Right lobe of liver (tissue), 6 donors: ENCODE results near the gene FTHL17. TPM values are rescaled to one million over a fixed set of nuclear protein-coding genes. Genes with fewer than 3 reads are reported as not detected.

Experiments used
- ATAC-seq, 4 donors: fragments of 200-7000 bp; cut with Tn5 transposase; one replicate each; pipeline ENCODE4 v1.9.1; 2020; ENCODE audit warnings: mild to moderate bottlenecking in 4 of 4, moderate library complexity in 4 of 4
- DNase-seq, 3 donors: peaks; one replicate each; pipeline ENCODE4 v3.0.0-alpha.2; 2020
- H3K27ac ChIP-seq, 3 donors: fragments of 200-600 bp; one replicate each; pipeline ENCODE4 v1.8.0; 2022
- H3K27me3 ChIP-seq, 2 donors: fragments of 200-600 bp; one replicate each; pipeline ENCODE4 v1.8.0; 2022
- H3K36me3 ChIP-seq, 4 donors: fragments of 200-600 bp; sonication (generic) in 1 of 4; one replicate each; pipeline versions ENCODE4 v1.5.1 to v1.8.0; 2017 to 2022; ENCODE audit warnings: control low read depth in 1 of 4
- H3K4me1 ChIP-seq, 4 donors: fragments of 200-600 bp; sonication (generic) in 1 of 4; one replicate each; pipeline versions ENCODE4 v1.5.1 to v1.8.0; 2017 to 2022; ENCODE audit warnings: control low read depth in 1 of 4
- H3K4me3 ChIP-seq, 3 donors: fragments of 200-600 bp; one replicate each; pipeline ENCODE4 v1.8.0; 2022
- H3K9me3 ChIP-seq, 4 donors: fragments of 200-600 bp; sonication (generic) in 1 of 4; one replicate each; pipeline versions ENCODE4 v1.5.1 to v1.8.0; 2017 to 2022; ENCODE audit warnings: control low read depth in 1 of 4
- POLR2A ChIP-seq: fragments of 450-650 bp; IDR thresholded peaks from one replicate; pipeline ENCODE4 v1.6.1; 2017; ENCODE audit warnings: antibody characterized with exemption, mild to moderate bottlenecking
- WGBS: methylation state at CpG from one replicate; pipeline ENCODE4 v1.1.6; 2018; ENCODE audit warnings: low coverage, low lambda C conversion rate; ENCODE audit not compliant: insufficient coverage; ENCODE audit errors: missing lambda C conversion rate; 5-methylcytosine and 5-hydroxymethylcytosine counted together
- intact Hi-C, 2 donors: fragments of 100-400 bp; cut with DNase I; formaldehyde crosslinking; loops; one replicate each; pipeline versions ENCODE4 v1.11.2 to v1.14.1; 2022
- total RNA-seq, 6 experiments: library from RNA; depleted of rRNA in 2 of 6; stranded (reverse); fragments of >200 nt in 2 of 6; fragmentation: NEBNext Ultra II Directional in 3 of 6; extraction: Animal tissue kit (Norgen Biotek cat#: 25700) in 3 of 6; gene quantifications; one replicate each; pipeline versions ENCODE4 v1.1.0 to v1.2.4, GENCODE V29; 2016 to 2023
- TF ChIP-seq, protein P1 (sequence below), 4 donors: fragments of 200-600 bp in 3 of 4; fragments of 450-650 bp in 1 of 4; IDR thresholded peaks; one replicate each; pipeline versions ENCODE4 v1.5.1 to v1.8.0; 2016 to 2022; ENCODE audit warnings: antibody characterized with exemption in 4 of 4, mild to moderate bottlenecking in 2 of 4
- donor health status: DM: no; HTN: yes; CAD: no.
- donor health status: DM: no; HTN: no; CAD: no.
- donor health status: DM: no; HTN: no; CAD: no.
- donor health status: DM: no; HTN: yes; CAD: no.
- donor health status: DM: no; HTN: yes; CAD: no.

The FTHL17 gene
- total RNA-seq, 6 experiments from 2014 or later = not detected

DNA sequence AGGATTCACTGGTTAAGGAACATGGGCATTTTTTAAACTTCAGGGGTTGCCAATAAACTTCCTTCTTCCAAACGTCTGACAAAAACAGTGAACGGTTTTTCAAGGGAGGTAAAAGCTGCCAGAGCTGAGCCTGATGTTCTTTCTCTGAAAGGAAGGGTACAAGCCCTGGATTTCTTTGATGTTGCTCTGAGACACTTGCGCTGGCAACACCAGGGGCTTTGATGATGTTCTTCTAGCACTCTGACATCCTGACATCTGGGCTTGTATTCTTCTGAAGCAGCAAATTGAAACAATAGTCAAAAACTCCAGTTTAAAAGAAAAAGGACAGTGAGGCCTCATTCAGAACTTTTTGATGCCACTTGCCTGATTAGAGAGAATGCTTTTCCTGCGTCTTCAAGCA lies 11.8 kb downstream of the FTHL17 start:
- WGBS = 21% methylated on average over 3 of the region's 4 CpGs
- no peak for TF ChIP-seq POLR2A
- TF ChIP-seq, protein P1, sequence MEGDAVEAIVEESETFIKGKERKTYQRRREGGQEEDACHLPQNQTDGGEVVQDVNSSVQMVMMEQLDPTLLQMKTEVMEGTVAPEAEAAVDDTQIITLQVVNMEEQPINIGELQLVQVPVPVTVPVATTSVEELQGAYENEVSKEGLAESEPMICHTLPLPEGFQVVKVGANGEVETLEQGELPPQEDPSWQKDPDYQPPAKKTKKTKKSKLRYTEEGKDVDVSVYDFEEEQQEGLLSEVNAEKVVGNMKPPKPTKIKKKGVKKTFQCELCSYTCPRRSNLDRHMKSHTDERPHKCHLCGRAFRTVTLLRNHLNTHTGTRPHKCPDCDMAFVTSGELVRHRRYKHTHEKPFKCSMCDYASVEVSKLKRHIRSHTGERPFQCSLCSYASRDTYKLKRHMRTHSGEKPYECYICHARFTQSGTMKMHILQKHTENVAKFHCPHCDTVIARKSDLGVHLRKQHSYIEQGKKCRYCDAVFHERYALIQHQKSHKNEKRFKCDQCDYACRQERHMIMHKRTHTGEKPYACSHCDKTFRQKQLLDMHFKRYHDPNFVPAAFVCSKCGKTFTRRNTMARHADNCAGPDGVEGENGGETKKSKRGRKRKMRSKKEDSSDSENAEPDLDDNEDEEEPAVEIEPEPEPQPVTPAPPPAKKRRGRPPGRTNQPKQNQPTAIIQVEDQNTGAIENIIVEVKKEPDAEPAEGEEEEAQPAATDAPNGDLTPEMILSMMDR (IDR thresholded peaks at IDR 0.05) = no peak
- H3K36me3 ChIP-seq = no peaks in the 10 kb centered on the region

DNA sequence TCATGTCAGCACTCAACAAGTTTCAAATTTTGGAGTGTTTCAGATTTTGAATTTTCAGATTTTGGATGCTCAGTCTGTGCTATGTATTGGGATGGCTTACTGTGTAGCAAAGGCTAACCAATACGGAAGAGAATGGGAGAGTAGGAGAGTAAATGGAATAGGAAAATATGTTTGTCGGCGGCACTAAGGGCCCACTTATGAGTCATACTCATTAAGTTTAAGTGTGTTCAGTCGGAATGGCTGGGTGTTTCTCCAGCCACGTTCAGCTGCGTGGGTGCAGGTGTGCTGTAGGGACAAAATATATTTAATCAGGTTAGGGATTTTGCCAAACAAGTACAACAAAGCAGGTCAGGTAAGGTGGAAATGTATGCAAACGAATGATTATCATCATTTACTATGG lies 13.6 kb downstream of the FTHL17 start:
- DNase-seq = no peak
- TF ChIP-seq, protein P1 (IDR thresholded peaks at IDR 0.05) = no peak
- TF ChIP-seq POLR2A = no peak
- no peak overlapping the region for H3K27ac ChIP-seq
- no peaks in the 10 kb centered on the region for H3K36me3 ChIP-seq
- ATAC-seq = no peak
- WGBS = 61% methylated on average over 7 of the region's 7 CpGs
- no peaks in the 10 kb centered on the region for H3K27me3 ChIP-seq
- no peak overlapping the region for H3K4me3 ChIP-seq
- H3K4me1 ChIP-seq = no peaks in the 10 kb centered on the region
- H3K9me3 ChIP-seq = no peaks in the 10 kb centered on the region
- intact Hi-C loops = no loop called here

More for the DNA sequence above, 11.8 kb downstream of the FTHL17 start:
- no peaks in the 10 kb centered on the region for H3K4me1 ChIP-seq
- ATAC-seq = no peak
- H3K9me3 ChIP-seq = no peaks in the 10 kb centered on the region
- H3K4me3 ChIP-seq = no peak overlapping the region
- no peak for DNase-seq
- H3K27me3 ChIP-seq = no peaks in the 10 kb centered on the region
- H3K27ac ChIP-seq = no peak overlapping the region
- intact Hi-C loops = no loop called here

DNA sequence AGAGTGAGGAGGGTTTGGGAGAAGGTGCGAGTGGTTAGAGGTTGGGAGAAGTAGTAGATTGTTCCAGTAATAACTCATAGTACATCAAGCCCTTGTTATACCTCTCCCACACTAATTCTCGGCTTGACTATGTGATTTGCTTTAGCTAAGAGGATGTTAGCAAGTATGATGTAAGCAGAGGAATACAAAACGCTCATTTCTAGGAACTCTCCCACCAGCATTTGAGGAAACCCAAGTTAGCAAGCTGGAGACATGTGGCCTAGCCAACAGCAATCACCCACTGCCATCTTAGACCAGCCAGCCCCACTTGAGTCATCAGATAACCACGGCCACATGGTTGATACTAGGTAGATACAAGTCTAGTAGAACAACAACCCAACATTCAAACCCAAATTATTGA lies 14.2 kb downstream of the FTHL17 start:
- H3K27ac ChIP-seq = no peak overlapping the region
- no peaks in the 10 kb centered on the region for H3K9me3 ChIP-seq
- no peaks in the 10 kb centered on the region for H3K36me3 ChIP-seq
- WGBS = 41% methylated on average over 3 of the region's 4 CpGs
- DNase-seq = no peak
- H3K27me3 ChIP-seq = no peaks in the 10 kb centered on the region
- H3K4me3 ChIP-seq = no peak overlapping the region
- intact Hi-C loops = no loop called here
- no peak for ATAC-seq
- H3K4me1 ChIP-seq = no peaks in the 10 kb centered on the region
- TF ChIP-seq, protein P1 (IDR thresholded peaks at IDR 0.05) = no peak
- TF ChIP-seq POLR2A = no peak

DNA sequence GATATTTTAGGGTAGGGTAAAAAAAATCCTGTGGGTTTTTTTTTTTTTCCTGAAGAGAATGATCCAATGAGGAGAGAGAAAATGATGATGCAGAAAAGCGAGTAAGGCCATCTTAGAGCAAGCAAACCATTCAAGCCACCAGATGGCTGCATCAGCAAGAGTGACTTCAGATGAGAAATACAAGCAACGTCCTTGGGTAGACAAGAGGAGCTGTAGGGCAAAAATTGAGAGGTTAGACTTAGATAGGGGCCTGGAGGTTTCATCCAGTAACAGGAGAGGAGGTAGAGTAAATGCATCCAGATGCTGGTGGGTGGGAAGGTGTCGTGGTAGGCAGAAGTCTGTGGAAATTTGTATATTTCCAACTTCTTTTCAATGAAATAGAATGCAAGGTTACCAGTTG lies 14.6 kb downstream of the FTHL17 start:
- Histone ChIP-seq H3K36me3 (no peaks in the 10 kb centered on the region), H3K9me3 (no peaks in the 10 kb centered on the region), H3K4me3 (no peak overlapping the region), H3K27me3 (no peaks in the 10 kb centered on the region), H3K4me1 (no peaks in the 10 kb centered on the region), H3K27ac (no peak overlapping the region)
- DNase-seq (no peak), ATAC-seq (no peak)
- intact Hi-C loops = no loop called here
- WGBS = 50% methylated on average over 3 of the region's 3 CpGs
- no peak for TF ChIP-seq POLR2A
- TF ChIP-seq, protein P1 (IDR thresholded peaks at IDR 0.05) = no peak

DNA sequence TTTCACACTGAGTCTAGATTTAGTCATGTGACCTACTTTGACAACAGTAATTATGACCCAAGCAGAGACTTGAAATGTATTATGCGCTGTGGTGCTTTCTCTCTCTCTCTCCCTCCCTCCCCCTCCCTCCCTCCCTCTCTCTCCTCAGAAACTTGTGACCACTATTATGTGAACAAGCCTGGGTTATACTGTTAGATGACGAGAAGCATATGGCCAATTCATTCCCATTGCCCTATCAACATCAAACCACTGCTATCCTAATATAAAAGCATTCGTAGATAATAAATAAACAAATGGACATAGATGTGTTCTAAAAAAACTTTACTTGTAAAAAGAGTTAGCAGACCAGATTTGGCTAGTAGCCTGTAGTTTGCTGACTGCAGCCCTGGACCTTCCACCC lies 18.2 kb downstream of the FTHL17 start:
- intact Hi-C loops = no loop called here
- Histone ChIP-seq H3K4me3 (no peak overlapping the region), H3K9me3 (no peaks in the 10 kb centered on the region), H3K27me3 (no peaks in the 10 kb centered on the region), H3K27ac (no peak overlapping the region), H3K4me1 (no peaks in the 10 kb centered on the region), H3K36me3 (no peaks in the 10 kb centered on the region)
- ATAC-seq (no peak), DNase-seq (no peak)
- 52% methylated on average over 3 of the region's 3 CpGs for WGBS
- no peak for TF ChIP-seq POLR2A
- TF ChIP-seq, protein P1 (IDR thresholded peaks at IDR 0.05) = no peak
